ENCODE results near the gene CHRD.

CHRD gene

DNA sequence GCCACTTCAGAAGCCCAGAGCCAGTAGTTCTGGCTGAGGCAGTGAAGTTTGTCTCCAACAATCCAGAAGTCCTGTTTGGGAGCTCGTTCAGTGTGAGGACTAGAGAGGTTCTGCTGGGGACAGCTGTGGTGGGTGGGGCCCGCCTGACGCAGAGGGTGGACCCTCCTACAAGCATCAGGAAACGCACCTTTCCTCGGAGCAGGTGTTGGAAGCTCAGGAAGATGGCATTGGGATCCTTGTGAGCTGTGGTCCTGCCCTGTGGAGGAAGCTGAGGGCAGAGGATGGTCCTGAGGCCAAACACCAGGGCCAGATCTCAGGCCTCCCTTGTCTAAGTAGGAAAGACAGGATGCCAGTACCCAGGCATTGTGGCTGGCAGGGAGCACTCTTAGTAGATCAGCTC lies 6.9 kb upstream of the CHRD start:
- no peak for DNase-seq (ENCODE audit: insufficient read length, low spot score)
- TF ChIP-seq, protein P1, sequence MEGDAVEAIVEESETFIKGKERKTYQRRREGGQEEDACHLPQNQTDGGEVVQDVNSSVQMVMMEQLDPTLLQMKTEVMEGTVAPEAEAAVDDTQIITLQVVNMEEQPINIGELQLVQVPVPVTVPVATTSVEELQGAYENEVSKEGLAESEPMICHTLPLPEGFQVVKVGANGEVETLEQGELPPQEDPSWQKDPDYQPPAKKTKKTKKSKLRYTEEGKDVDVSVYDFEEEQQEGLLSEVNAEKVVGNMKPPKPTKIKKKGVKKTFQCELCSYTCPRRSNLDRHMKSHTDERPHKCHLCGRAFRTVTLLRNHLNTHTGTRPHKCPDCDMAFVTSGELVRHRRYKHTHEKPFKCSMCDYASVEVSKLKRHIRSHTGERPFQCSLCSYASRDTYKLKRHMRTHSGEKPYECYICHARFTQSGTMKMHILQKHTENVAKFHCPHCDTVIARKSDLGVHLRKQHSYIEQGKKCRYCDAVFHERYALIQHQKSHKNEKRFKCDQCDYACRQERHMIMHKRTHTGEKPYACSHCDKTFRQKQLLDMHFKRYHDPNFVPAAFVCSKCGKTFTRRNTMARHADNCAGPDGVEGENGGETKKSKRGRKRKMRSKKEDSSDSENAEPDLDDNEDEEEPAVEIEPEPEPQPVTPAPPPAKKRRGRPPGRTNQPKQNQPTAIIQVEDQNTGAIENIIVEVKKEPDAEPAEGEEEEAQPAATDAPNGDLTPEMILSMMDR (IDR thresholded peaks at IDR 0.05; ENCODE audit: insufficient read depth, missing control alignments) = no peak
- no peak for FAIRE-seq

DNA sequence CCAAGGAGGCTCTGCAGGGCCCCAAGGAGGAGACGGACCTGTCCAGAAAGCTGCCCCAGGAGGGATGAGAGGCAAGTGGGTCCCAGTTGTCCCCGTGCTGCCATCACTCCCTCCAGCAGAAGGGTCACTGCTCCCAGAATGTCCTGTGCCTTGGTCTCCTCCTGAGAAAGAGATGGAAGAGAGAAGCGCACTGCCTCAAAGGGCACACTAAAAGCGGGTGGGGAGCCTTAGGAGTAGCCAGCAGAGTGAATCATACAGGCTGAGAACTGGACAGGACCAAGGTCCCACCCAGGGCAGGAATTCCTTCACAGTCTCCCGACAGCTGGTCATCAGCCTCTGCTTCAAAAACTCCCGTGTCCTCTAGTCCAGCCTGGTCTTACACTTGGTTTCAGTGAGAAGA lies 6.4 kb upstream of the CHRD start:
- DNase-seq (ENCODE audit: insufficient read length, low spot score) = no peak
- TF ChIP-seq, protein P1 (IDR thresholded peaks at IDR 0.05; ENCODE audit: insufficient read depth, missing control alignments) = no peak
- no peak for FAIRE-seq

DNA sequence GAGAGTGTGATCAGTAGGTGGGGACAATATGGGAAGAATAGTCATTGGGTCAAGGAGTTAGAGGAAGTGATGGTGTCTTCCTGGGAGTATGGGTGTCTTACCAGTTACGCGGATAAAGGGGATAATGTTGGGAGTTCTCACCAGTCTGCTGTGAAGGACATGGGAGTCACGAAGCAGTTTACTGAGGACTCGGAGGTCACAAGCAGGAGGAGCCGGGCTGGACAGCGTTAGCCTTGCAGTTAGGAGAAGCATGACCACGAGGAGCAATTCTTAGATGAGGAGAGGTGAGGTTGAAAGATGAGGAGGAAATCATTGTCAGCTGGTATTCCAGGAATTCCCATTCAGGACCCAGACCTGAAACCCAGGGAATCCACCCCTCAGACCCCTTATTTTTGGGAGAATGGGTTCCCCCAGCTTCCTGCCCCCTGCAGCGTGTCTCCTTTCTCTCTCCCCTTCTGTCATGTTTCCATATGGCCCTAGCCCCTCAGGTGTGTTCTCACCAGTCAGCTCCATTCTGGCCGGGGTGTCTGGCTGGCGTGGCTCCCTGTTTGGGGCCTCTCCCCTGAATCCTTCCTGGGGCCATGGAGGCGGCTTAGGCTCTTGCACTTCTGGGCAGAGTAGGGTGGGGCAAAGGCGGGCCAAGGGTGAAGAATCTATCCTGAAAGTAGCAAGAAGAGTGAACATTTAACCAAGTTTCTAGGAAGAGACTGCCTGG lies 4.0 kb upstream of the CHRD start:
- no peak for DNase-seq (ENCODE audit: insufficient read length, low spot score)
- TF ChIP-seq, protein P1 (IDR thresholded peaks at IDR 0.05; ENCODE audit: insufficient read depth, missing control alignments) = no peak
- FAIRE-seq = no peak

DNA sequence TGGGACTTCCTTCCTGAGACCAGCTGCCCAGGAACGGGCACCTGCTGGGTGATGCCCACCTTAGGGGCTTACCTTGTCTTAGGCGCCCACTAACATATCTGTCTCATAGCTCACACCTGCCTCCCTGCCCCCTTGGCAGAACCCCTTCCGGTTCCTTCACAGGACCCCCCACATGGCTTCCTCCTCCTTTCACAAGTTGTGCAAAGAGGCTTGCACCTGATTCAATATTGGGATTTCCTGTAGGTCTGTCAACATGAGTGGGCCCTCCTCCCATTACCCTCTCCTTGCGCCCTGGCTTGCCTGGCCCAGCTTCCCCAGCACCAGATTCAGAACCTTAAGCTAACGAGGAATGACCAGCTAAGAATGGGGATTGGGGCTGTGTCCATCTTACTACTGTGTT lies 2.5 kb upstream of the CHRD start:
- DNase-seq (ENCODE audit: insufficient read length, low spot score) (no peak), FAIRE-seq (no peak)
- TF ChIP-seq, protein P1 (IDR thresholded peaks at IDR 0.05; ENCODE audit: insufficient read depth, missing control alignments) = no peak

DNA sequence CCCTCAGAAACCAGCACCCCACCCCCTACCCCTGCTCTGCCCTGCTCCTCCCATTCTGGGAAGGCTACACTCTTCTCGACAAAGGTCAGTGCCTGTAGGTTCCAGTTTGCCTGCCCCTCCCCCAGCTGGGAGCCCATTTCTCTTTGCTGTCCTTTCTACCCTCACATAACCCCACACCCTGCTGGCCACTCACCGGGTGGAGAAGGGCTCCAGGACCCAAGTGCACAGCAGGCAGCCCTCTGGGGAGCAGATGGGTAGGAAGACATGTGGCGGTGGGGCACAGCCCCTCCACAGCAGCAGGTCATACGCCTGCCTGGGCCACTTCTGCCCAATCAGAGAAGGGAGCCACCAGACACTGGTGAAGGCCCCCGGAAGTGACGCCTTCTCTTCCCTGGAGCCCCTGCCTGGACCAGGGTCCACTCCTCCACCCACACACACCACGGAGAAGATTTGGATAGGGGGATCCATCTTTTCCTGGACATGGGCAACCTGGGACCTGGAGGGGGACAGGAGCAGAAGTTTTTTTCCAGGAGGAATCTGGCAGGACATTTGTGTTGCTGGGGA lies 1.9 kb upstream of the CHRD start, which contains the start of gene THPO:
THPO (minus strand) TSS at position 326 of the 564 bp plus-strand sequence. CDS start 1,948 bp downstream, outside the sequence.
- DNase-seq (ENCODE audit: insufficient read length, low spot score) (no peak), FAIRE-seq (no peak)
- TF ChIP-seq, protein P1 (IDR thresholded peaks at IDR 0.05; ENCODE audit: insufficient read depth, missing control alignments) = no peak

DNA sequence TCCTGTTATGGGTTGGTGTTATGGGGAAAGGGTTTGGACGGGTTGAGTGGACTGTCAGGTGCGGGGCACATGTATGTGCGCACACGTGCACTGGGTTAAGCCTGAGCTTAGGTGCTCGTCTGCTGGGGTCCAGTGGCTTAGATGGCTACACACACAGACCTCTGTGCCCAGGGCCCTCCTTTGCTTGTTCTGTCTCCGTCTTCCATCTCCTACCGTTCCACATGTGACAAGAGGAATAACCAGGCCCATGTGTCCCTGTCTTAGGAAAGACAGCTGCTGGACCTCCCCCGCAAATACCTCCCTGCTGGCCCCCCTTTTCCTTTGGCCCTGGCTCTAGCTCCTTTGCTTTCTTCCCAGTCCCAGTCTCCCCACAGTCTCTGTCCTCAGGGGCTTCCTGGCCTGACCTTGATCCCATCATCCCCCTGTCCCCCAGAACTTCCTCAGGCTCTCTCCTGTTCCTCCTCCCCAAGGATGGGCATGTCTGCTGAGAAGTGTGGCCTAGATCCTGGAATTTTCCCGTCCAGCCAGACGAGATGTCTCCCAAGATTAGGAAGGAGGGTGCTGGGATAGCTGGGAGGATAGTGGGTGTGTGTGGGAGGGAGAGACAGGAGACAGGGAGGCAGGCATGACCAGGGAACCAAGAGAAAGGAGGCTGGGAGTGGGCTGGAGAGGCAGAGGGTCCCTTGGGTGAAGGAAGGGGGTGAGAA lies 1.1 kb upstream of the CHRD start:
- FAIRE-seq (no peak), DNase-seq (ENCODE audit: insufficient read length, low spot score) (no peak)
- TF ChIP-seq, protein P1 (IDR thresholded peaks at IDR 0.05; ENCODE audit: insufficient read depth, missing control alignments) = no peak

Data from D721Med (cell line).